ENCODE data around the gene TAOK2.

The TAOK2 gene

GRCh38 chr16:29975811-29976511, 2.3 kb downstream of the TAOK2 start:
- H3K4me1 ChIP-seq (ENCODE audit: control insufficient read depth, insufficient read depth, low read length): peaks cover 8% of the 10 kb centered on the region
- no peaks in the 10 kb centered on the region for H3K9me3 ChIP-seq (ENCODE audit: control insufficient read depth, insufficient read depth, low read depth, low read length)
- ChIA-PET CTCF (interaction anchor here (0.6 to 2.0 kb wide), 11 partner anchors 9 to 246 kb away, joined by 3 to 8 read pairs (median 3); partner anchors contain the start of gene KCTD13), POLR2A (interaction anchor here (0.8 to 5.4 kb wide), 8 partner anchors 10 to 160 kb away, joined by 3 to 58 read pairs (median 4); partner anchors contain the start of genes HIRIP3, KCTD13, PAGR1 and SEZ6L2)
- H3K36me3 ChIP-seq (ENCODE audit: control insufficient read depth in 2 of 2, insufficient read depth in 1 of 2, low read length in 2 of 2): peaks cover 5 to 71% of the 10 kb centered on the region in 2 experiments; a peak in 1 of 3 replicates
- H3K27ac ChIP-seq (ENCODE audit: extremely low read depth, low read depth, low read length): no peak overlapping the region; the same call in 1 of the 2 replicates
- no peak overlapping the region; the same call in 1 of the 2 replicates for H3K4me3 ChIP-seq (ENCODE audit: low read depth, low read length)
- TF ChIP-seq BCL11B (tag by site-specific recombination; IDR thresholded peaks at IDR 0.05; ENCODE audit: low read depth) (no peak), ZIC2 (tag by site-specific recombination; IDR thresholded peaks at IDR 0.05) (peak; percentile 61; the same call in 1 of the 2 replicates), IKZF3 (tag by site-specific recombination; IDR thresholded peaks at IDR 0.05) (no peak), ZSCAN23 (tag by site-specific recombination; IDR thresholded peaks at IDR 0.05) (no peak), ZNF600 (tag by site-specific recombination; IDR thresholded peaks at IDR 0.05) (peak; percentile 78; the same call in 1 of the 2 replicates), ZNF394 (tag by site-specific recombination; IDR thresholded peaks at IDR 0.05; ENCODE audit: borderline replicate concordance) (no peak), YY1 (tag by site-specific recombination; IDR thresholded peaks at IDR 0.05) (no peak), OVOL3 (tag by site-specific recombination; IDR thresholded peaks at IDR 0.05) (no peak), ZNF585B (tag by site-specific recombination; IDR thresholded peaks at IDR 0.05) (no peak), ZNF654 (tag by site-specific recombination; IDR thresholded peaks at IDR 0.05; ENCODE audit: low read depth) (no peak), ZNF830 (tag by site-specific recombination; IDR thresholded peaks at IDR 0.05; ENCODE audit: low read depth) (no peak), ZNF433 (tag by site-specific recombination; IDR thresholded peaks at IDR 0.05; ENCODE audit: low read depth) (no peak), EGR2 (tag by site-specific recombination; IDR thresholded peaks at IDR 0.05; ENCODE audit: low read depth) (peak; percentile 52), PRDM2 (tag by site-specific recombination; IDR thresholded peaks at IDR 0.05; ENCODE audit: borderline replicate concordance) (no peak), ZNF473 (tag by site-specific recombination; IDR thresholded peaks at IDR 0.05) (no peak), ZNF155 (tag by site-specific recombination; IDR thresholded peaks at IDR 0.05) (no peak), ZBTB48 (tag by site-specific recombination; IDR thresholded peaks at IDR 0.05) (no peak), SCRT2 (tag by site-specific recombination; IDR thresholded peaks at IDR 0.05) (peak; percentile 78; the same call in 1 of the 2 replicates), ZNF664 (tag by site-specific recombination; IDR thresholded peaks at IDR 0.05) (peak; percentile 50; the same call in 1 of the 2 replicates), GLIS1 (tag by site-specific recombination; IDR thresholded peaks at IDR 0.05) (peak; percentile 54; the same call in 1 of the 2 replicates), ZNF529 (tag by site-specific recombination; IDR thresholded peaks at IDR 0.05; ENCODE audit: insufficient replicate concordance) (no peak)
- TF ChIP-seq, protein P1, sequence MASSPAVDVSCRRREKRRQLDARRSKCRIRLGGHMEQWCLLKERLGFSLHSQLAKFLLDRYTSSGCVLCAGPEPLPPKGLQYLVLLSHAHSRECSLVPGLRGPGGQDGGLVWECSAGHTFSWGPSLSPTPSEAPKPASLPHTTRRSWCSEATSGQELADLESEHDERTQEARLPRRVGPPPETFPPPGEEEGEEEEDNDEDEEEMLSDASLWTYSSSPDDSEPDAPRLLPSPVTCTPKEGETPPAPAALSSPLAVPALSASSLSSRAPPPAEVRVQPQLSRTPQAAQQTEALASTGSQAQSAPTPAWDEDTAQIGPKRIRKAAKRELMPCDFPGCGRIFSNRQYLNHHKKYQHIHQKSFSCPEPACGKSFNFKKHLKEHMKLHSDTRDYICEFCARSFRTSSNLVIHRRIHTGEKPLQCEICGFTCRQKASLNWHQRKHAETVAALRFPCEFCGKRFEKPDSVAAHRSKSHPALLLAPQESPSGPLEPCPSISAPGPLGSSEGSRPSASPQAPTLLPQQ (tag by site-specific recombination; IDR thresholded peaks at IDR 0.05): 0 out of 2 replicates have a peak, but pooled peaks have one; percentile 21
- TF ChIP-seq, protein P2, sequence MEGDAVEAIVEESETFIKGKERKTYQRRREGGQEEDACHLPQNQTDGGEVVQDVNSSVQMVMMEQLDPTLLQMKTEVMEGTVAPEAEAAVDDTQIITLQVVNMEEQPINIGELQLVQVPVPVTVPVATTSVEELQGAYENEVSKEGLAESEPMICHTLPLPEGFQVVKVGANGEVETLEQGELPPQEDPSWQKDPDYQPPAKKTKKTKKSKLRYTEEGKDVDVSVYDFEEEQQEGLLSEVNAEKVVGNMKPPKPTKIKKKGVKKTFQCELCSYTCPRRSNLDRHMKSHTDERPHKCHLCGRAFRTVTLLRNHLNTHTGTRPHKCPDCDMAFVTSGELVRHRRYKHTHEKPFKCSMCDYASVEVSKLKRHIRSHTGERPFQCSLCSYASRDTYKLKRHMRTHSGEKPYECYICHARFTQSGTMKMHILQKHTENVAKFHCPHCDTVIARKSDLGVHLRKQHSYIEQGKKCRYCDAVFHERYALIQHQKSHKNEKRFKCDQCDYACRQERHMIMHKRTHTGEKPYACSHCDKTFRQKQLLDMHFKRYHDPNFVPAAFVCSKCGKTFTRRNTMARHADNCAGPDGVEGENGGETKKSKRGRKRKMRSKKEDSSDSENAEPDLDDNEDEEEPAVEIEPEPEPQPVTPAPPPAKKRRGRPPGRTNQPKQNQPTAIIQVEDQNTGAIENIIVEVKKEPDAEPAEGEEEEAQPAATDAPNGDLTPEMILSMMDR (tag by site-specific recombination; IDR thresholded peaks at IDR 0.05): peak; percentile 72
- TF ChIP-seq, protein P3, sequence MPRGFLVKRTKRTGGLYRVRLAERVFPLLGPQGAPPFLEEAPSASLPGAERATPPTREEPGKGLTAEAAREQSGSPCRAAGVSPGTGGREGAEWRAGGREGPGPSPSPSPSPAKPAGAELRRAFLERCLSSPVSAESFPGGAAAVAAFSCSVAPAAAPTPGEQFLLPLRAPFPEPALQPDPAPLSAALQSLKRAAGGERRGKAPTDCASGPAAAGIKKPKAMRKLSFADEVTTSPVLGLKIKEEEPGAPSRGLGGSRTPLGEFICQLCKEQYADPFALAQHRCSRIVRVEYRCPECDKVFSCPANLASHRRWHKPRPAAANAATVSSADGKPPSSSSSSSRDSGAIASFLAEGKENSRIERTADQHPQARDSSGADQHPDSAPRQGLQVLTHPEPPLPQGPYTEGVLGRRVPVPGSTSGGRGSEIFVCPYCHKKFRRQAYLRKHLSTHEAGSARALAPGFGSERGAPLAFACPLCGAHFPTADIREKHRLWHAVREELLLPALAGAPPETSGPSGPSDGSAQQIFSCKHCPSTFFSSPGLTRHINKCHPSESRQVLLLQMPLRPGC (tag by site-specific recombination; IDR thresholded peaks at IDR 0.05): no peak
- TF ChIP-seq, protein P4, sequence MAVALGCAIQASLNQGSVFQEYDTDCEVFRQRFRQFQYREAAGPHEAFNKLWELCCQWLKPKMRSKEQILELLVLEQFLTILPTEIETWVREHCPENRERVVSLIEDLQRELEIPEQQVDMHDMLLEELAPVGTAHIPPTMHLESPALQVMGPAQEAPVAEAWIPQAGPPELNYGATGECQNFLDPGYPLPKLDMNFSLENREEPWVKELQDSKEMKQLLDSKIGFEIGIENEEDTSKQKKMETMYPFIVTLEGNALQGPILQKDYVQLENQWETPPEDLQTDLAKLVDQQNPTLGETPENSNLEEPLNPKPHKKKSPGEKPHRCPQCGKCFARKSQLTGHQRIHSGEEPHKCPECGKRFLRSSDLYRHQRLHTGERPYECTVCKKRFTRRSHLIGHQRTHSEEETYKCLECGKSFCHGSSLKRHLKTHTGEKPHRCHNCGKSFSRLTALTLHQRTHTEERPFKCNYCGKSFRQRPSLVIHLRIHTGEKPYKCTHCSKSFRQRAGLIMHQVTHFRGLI (tag by site-specific recombination; IDR thresholded peaks at IDR 0.05): peak; percentile 63; the same call in 1 of the 2 replicates

Measured in HEK293 (cell line).